Breast epithelium (tissue), 4 donors: ENCODE results near the gene KRT86. TPM values are rescaled to one million over a fixed set of nuclear protein-coding genes. Genes with fewer than 3 reads are reported as not detected.
A peak's percentile ranks its signal among the peaks of the same experiment; 100 is the strongest.

Source experiments
- DNase-seq, 2 donors: peaks; one replicate each; pipeline ENCODE4 v3.0.0-alpha.2; 2019; ENCODE audit warnings: low spot score in 2 of 2
- H3K27ac ChIP-seq, 2 donors: fragments of 200-600 bp; sonication (generic) in 1 of 2; one replicate each; pipeline ENCODE4 v1.5.1; 2016 to 2019; ENCODE audit warnings: mild to moderate bottlenecking in 1 of 2
- H3K27me3 ChIP-seq, 2 donors: fragments of 200-600 bp; sonication (generic) in 1 of 2; one replicate each; pipeline versions ENCODE4 v1.5.1 to v1.6.0; 2017 to 2019; ENCODE audit warnings: control low read depth in 1 of 2, mild to moderate bottlenecking in 1 of 2
- H3K36me3 ChIP-seq: fragments of 200-600 bp; one replicate; pipeline ENCODE4 v1.5.1; 2019
- H3K4me1 ChIP-seq, 2 donors: fragments of 200-600 bp; sonication (generic); one replicate each; pipeline ENCODE4 v1.5.1; 2016 to 2019; ENCODE audit warnings: control low read depth in 1 of 2
- H3K4me3 ChIP-seq, 3 donors: fragments of 200-600 bp; sonication (generic); 1 replicate in 2 of 3; 2 replicates in 1 of 3; pipeline ENCODE4 v1.5.1; 2016 to 2019; ENCODE audit warnings: mild to moderate bottlenecking in 3 of 3, moderate library complexity in 2 of 3
- H3K9me3 ChIP-seq, 2 donors: fragments of 200-600 bp; sonication (generic) in 1 of 2; one replicate each; pipeline ENCODE4 v1.5.1; 2016 to 2019; ENCODE audit warnings: control low read depth in 1 of 2
- POLR2A ChIP-seq: fragments of 450-650 bp; IDR thresholded peaks from one replicate; pipeline ENCODE4 v1.6.1; 2016; ENCODE audit warnings: antibody characterized with exemption, mild to moderate bottlenecking, moderate library complexity
- POLR2AphosphoS5 ChIP-seq, 3 donors: sonication (generic); formaldehyde crosslinking; IDR thresholded peaks; one replicate each; pipeline ENCODE4 v1.6.1; 2017; ENCODE audit warnings: antibody characterized with exemption in 3 of 3
- intact Hi-C: fragments of 100-400 bp; cut with DNase I; formaldehyde crosslinking; loops from one replicate; pipeline ENCODE4 v1.15.1; 2023; ENCODE audit warnings: low total_unique reads
- total RNA-seq, 3 donors: library from RNA; depleted of rRNA; stranded (reverse); fragments of >200 nt; gene quantifications; one replicate each; pipeline ENCODE4 v1.1.0, GENCODE V29; 2016
- TF ChIP-seq, protein P1 (sequence below), 3 donors: fragments of 450-650 bp; IDR thresholded peaks; one replicate each; pipeline ENCODE4 v1.5.1; 2016 to 2017; ENCODE audit warnings: antibody characterized with exemption in 3 of 3, mild to moderate bottlenecking in 3 of 3, moderate library complexity in 3 of 3

The KRT86 gene
- total RNA-seq, 3 donors from 2014 or later = 0.66 to 2.2 TPM; not detected in 1

DNA sequence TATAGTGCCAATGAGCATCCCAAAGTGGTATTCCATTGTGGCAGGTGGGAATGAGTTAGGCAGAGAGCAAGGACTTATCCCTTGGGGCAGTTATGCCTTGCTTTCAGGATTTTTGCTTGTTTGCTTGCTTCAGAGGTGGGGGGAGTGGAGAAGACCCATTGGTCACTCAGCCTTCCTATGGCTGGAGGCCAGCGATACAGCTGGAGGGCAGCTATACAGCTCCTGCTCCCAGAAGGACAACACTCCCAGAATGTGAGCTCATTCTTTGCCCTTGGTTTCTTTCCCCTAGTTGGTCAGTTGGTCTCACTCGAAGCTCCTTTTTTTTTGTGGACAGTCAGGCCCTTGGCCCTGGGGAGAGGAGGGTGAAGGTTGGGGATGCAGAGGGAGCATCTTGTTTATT is 32.3 kb downstream of the KRT86 start:
- Histone ChIP-seq H3K4me3 (no peak overlapping the region), H3K36me3 (no peaks in the 10 kb centered on the region), H3K27ac (no peak overlapping the region), H3K4me1 (no peaks in the 10 kb centered on the region), H3K9me3 (no peaks in the 10 kb centered on the region), H3K27me3 (no peaks in the 10 kb centered on the region)
- intact Hi-C loops = no loop called here
- TF ChIP-seq POLR2AphosphoS5 (IDR thresholded peaks at IDR 0.05) = no peak
- TF ChIP-seq POLR2A = no peak
- TF ChIP-seq, protein P1, sequence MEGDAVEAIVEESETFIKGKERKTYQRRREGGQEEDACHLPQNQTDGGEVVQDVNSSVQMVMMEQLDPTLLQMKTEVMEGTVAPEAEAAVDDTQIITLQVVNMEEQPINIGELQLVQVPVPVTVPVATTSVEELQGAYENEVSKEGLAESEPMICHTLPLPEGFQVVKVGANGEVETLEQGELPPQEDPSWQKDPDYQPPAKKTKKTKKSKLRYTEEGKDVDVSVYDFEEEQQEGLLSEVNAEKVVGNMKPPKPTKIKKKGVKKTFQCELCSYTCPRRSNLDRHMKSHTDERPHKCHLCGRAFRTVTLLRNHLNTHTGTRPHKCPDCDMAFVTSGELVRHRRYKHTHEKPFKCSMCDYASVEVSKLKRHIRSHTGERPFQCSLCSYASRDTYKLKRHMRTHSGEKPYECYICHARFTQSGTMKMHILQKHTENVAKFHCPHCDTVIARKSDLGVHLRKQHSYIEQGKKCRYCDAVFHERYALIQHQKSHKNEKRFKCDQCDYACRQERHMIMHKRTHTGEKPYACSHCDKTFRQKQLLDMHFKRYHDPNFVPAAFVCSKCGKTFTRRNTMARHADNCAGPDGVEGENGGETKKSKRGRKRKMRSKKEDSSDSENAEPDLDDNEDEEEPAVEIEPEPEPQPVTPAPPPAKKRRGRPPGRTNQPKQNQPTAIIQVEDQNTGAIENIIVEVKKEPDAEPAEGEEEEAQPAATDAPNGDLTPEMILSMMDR (IDR thresholded peaks at IDR 0.05) = no peak
- no peak for DNase-seq

DNA sequence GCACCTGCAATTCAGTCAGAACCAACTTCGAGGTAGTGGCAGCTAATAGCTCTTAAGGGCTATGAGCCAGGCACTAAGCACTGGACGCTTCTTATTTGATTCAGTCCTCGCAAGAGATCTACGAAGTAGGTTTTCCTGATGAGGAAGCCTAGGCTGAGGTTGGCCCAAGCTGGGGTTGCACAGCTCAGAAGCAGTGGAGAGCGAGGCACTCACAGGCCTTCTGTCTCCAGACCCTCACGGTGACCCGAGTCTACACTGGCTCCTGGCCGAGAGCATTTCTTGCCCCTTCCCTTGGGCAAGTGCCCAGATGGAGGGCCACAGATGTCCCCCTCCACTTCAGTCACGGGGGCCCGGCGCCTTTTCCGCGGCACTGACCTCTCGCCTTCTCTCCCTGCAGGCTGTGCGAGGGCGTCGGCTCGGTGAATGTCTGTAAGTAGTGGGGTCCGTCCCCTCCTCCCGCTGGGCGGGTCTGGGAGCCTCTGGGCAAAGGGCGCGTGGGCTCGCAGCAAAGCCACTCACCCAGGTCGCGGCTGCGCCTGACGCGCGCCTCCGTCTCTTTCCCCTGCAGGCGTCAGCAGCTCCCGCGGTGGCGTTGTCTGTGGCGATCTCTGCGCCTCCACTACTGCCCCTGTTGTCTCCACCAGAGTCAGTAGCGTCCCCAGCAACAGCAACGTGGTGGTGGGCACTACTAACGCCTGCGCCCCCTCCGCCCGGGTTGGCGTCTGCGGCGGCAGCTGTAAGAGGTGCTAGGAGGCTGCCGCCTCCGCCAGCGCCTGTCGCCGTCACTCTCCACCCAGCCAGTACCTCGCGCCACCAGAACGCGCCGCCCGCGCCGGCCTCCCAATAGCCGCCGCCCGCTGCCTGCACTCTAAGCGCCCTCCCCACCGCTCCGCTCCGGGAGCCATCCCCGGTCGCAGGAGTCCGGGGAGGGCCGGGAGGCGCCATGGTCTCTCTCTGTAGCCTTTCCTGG is 33.7 kb downstream of the KRT86 start:
- TF ChIP-seq POLR2AphosphoS5 (IDR thresholded peaks at IDR 0.05) (peak in 1 of 3 donors; percentile 60), POLR2A (no peak)
- TF ChIP-seq, protein P1 (IDR thresholded peaks at IDR 0.05) = peak; percentile 38 to 73 (median 60)
- Histone ChIP-seq H3K4me3 (peak overlapping the region; percentile 30 to 66 (median 50)), H3K4me1 (no peaks in the 10 kb centered on the region), H3K36me3 (no peaks in the 10 kb centered on the region), H3K9me3 (no peaks in the 10 kb centered on the region), H3K27ac (peak overlapping the region; percentile 39 to 76), H3K27me3 (no peaks in the 10 kb centered on the region)
- intact Hi-C loops = no loop called here
- DNase-seq = peak; percentile 76 to 81

DNA sequence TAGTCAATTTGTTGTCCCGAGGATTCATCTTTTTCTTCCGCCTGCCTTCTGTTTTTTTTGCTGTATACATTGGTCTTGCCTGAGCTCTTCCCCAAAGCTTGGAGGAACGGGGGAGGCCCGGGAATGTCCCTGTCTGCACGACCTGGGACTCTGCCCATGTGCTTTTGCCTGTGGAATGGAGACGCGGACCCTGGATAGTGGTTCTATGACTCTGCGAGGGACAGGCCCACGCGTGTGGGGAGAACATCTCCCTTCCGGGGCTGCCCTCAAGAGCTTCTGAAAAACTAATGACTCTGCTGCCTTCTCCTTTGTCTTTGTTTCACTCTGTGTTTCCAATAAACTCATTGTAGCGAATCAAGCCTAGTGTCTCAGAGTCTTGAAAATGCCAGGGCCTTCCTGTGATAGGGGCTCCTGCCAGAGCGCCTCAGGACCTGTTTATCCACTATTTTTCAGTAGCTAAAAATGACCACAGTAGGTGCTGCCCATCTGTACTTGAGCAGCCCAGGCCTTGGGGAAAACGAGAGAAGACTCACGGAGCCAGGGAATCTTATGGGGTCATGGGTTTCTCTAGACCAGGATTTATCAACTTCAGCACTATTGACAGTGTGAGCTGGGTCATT is 34.5 kb downstream of the KRT86 start:
- Histone ChIP-seq H3K4me1 (no peaks in the 10 kb centered on the region), H3K4me3 (peak overlapping the region; percentile 30 to 66 (median 50)), H3K27ac (peak overlapping the region; percentile 39 to 76), H3K27me3 (no peaks in the 10 kb centered on the region), H3K9me3 (no peaks in the 10 kb centered on the region), H3K36me3 (no peaks in the 10 kb centered on the region)
- TF ChIP-seq, protein P1 (IDR thresholded peaks at IDR 0.05) = no peak
- TF ChIP-seq POLR2A (no peak), POLR2AphosphoS5 (IDR thresholded peaks at IDR 0.05) (no peak)
- no peak for DNase-seq
- intact Hi-C loops = no loop called here

DNA sequence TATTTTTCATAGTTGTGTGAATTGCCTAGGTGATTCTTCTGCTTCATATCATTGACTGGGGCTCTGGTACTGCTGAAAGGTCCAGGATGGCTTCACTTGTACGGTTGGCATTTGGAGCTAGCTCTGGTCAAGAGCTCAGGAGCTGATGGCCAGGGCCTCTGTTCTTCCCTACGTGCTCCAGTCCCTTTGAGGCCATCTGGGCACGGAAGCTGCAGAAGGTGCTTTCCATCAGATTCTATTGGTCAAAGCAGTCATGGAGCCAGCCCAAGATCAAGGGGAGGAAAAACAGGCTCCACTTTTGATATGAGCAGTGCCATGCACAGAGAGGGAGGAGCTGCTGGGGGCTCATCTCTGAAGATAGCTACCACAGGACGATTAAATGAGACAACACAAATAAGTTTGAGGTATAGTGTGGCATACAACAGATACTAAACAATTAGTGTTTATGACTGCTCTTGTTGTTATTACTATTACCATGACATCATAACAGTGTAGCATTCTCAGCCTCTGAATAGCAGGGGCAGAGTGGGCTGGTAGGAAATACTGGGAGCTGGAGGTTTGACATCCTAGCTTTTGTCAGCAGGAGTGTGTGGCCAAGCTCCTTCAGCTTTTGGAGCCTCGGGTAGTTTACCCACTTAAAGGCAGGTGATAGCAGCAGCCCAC is 36.3 kb downstream of the KRT86 start:
- H3K27me3 ChIP-seq = no peaks in the 10 kb centered on the region
- TF ChIP-seq POLR2AphosphoS5 (IDR thresholded peaks at IDR 0.05) = no peak
- no peak for TF ChIP-seq POLR2A
- H3K4me1 ChIP-seq = no peaks in the 10 kb centered on the region
- H3K27ac ChIP-seq = peak overlapping the region; percentile 8 to 52
- intact Hi-C loops = no loop called here
- no peaks in the 10 kb centered on the region for H3K36me3 ChIP-seq
- DNase-seq = no peak
- H3K4me3 ChIP-seq = no peak overlapping the region
- no peaks in the 10 kb centered on the region for H3K9me3 ChIP-seq

DNA sequence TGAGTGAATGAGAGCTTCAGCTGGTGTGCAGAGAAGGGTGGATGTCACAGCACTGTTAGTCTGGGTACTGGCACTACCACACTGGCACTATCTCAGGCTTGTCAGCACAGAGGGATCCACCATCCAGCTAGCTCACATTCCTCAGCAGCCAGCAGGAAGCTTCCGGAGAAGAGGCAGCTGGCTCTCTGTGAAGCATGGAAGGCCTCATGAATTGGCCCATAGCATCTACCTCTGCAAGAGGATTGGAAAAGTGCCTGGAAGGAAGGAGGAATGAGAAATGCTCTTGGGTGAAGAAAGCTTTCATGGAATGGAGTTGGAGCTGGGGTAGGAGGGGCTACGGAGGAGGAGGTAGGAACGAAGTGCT is 36.8 kb downstream of the KRT86 start:
- H3K27ac ChIP-seq = peak overlapping the region; percentile 8 to 52
- no peaks in the 10 kb centered on the region for H3K27me3 ChIP-seq
- peak in 1 of 3 donors; percentile 12 for TF ChIP-seq POLR2AphosphoS5 (IDR thresholded peaks at IDR 0.05)
- TF ChIP-seq, protein P1 (IDR thresholded peaks at IDR 0.05) = no peak
- intact Hi-C loops = no loop called here
- peak in 1 of 2 donors; percentile 65 for DNase-seq
- no peaks in the 10 kb centered on the region for H3K9me3 ChIP-seq
- no peaks in the 10 kb centered on the region for H3K36me3 ChIP-seq
- no peak overlapping the region for H3K4me3 ChIP-seq
- H3K4me1 ChIP-seq = no peaks in the 10 kb centered on the region
